Measurements from ENCODE around the gene TECPR1.

The TECPR1 gene

DNA sequence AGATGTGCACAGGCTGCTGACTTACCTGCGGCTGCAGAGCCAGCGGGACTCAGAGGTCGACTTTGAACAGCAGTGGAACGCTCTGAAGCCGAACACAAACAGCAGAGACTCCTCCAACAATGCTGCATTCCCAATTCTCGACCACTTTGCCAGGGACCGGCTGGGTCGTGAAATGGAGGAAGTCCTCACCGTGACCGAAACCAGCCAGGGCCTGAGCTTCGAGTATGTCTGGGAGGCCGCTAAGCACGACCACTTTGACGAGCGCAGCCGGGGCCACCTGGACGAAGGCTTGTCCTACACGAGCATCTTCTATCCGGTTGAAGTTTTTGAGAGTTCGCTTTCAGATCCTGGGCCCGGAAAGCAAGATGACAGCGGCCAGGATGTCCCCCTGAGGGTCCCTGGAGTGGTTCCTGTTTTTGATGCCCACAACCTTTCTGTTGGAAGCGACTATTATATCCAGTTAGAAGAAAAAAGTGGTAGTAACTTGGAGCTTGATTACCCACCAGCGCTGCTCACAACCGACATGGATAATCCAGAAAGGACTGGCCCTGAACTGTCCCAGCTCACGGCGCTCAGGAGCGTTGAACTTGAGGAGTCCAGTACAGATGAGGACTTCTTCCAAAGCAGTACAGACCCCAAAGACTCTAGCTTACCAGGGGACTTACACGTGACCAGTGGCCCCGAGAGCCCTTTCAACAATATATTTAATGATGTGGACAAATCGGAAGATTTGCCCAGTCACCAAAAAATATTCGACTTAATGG, 60.2 kb downstream of the TECPR1 start:
- DNase-seq (ENCODE audit: low spot score) = no peak

DNA sequence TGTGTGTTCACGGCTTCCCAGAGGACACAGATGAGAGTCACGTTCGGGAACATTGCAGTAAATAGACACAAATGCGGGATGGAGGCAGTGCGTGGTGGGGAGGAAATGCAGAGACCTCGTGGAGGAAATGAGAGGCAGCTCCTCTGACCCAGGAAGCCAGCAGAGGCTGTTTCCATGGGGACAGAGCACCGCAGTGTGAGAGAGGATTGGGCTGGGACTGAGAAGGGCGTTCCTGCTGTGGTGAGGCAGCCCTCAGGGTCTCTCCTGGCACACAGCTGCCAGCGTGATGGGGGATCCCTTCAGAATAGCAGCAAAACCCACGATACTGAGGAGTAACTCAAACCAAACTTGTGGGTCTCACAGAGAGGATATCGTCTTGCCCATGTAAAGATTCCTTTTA, 62.5 kb downstream of the TECPR1 start:
- no peak for DNase-seq (ENCODE audit: low spot score)

- DNase-seq (ENCODE audit: low spot score) = no peak
These were observed 64.9 kb downstream of the TECPR1 start for GRCh38 chr7:98187138-98187502.

- no peak for DNase-seq (ENCODE audit: low spot score)
These were observed 65.4 kb downstream of the TECPR1 start for GRCh38 chr7:98186452-98187137.

- no peak for DNase-seq (ENCODE audit: low spot score)
These were observed 66.9 kb downstream of the TECPR1 start for GRCh38 chr7:98185101-98185500.

- no peak for DNase-seq (ENCODE audit: low spot score)
These were observed 71.3 kb downstream of the TECPR1 start for GRCh38 chr7:98180751-98181150.

GRCh38 chr7:98178762-98179490, 73.1 kb downstream of the TECPR1 start:
- no peak for DNase-seq (ENCODE audit: low spot score)

- no peak for DNase-seq (ENCODE audit: low spot score)
These were observed 73.7 kb downstream of the TECPR1 start for GRCh38 chr7:98178321-98178720.

DNA sequence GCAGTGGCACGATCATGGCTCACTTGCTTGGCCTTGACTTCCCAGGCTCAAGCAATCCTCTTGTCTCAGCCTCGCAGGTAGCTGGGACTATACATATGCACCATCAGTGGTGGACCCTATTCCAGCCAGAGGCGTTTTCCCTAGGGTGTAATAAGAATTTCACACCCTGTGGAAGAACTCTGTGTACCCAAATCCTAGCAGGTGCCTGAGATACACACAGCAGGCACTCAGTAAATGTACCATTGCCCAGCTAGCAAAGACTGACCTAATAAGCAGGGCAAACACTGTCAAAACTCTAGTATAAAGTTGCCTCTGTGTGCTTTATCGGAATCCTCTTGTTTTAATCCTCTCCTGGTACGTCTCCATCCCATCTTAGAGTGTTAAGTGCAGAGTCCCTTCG, 74.5 kb downstream of the TECPR1 start:
- DNase-seq (ENCODE audit: low spot score) = no peak

- DNase-seq (ENCODE audit: low spot score) = no peak
These were observed 76.6 kb downstream of the TECPR1 start for GRCh38 chr7:98175260-98175940.

- no peak for DNase-seq (ENCODE audit: low spot score)
These were observed 77.4 kb downstream of the TECPR1 start for GRCh38 chr7:98174334-98175259.

- DNase-seq (ENCODE audit: low spot score) = no peak
These were observed 80.6 kb downstream of the TECPR1 start for GRCh38 chr7:98171449-98171848.

DNA sequence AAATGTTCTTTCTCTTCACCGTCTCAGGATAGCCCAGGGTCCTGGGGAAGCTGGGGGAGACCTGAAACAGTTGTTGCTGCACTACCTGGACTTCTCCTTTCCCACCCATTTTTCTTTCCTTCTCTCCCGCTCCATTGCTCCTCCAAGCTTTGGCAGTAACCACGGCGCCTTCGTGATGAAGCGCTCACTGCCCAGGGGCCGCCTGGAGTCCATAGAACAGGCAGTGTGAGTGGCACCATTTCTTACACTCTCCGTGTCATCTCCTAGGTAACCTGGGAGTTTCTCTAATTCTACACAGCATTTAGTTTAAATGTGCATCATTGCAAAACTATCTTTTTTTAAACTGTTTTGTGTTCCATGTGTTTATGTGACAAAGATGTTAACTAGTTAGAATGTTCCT, 81.1 kb downstream of the TECPR1 start:
- DNase-seq (ENCODE audit: low spot score) = no peak

DNA sequence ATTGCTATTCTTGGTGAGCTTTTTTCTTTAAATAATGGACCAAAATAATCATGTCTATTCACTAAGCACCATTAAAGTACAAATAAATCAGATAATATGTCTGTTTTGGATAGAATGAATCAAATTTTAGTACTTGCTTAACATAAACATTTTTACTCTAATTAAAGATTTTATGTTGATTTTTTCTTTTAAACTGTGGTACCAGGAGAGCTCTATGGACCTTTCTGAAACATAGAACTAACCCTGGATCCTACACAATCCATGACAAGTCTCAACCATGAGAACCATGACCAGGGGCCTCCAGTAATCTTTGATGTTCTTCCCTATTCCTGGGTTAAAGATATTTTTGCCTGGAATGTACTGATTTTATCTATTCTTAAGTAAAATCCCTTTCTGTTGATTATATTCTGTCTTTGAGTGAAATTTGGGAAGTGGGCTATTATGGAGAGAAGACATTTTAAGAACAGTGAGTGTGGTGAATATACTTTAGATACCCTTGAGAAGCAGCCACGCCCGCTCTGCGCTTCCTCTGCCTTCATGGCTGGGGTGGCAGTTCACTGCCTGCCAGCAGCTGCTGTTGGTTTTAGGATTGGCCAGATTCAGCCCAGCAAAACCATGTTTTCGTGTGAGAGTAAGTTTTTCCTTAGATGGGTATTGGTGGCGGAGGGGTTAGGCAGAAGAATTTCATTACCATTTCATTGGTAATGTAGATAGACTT, 83.0 kb downstream of the TECPR1 start:
- no peak for DNase-seq (ENCODE audit: low spot score)

GRCh38 chr7:98168181-98168903, 83.7 kb downstream of the TECPR1 start:
- DNase-seq (ENCODE audit: low spot score) = peak; percentile 78

DNA sequence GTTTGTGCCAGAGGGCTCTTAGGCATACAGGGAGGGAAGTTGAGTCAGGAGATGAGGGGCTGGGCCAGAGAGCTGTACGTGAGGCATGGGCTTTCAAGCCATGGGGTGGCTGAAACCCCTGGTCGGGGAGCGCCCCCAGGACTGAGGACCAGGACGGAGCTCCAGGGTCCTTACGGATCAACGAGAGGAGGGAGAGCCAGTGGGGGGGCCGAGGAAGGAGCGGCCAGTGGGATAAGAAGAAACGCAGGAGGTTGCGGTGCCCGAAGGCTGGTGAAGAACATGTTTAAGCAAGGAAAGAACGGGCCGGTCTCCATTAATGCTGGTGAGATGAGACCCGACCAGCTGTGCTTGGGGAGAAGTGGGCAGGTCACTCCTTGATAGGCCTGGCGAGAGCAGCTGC, 84.4 kb downstream of the TECPR1 start:
- no peak for DNase-seq (ENCODE audit: low spot score)

- no peak for DNase-seq (ENCODE audit: low spot score)
These were observed 85.4 kb downstream of the TECPR1 start for GRCh38 chr7:98166668-98166970.

- peak; percentile 28 for DNase-seq (ENCODE audit: low spot score)
These were observed 86.0 kb downstream of the TECPR1 start for GRCh38 chr7:98165827-98166667.
